GM21825 (cell line): Measurements from ENCODE around the gene NPPC.
"Not testable (repeated sequence)": the region's sequence is repeated elsewhere in the genome, so short reads cannot be mapped to it uniquely, and the experiment has no call there.

ENCODE experiments used
- ATAC-seq: cut with Tn5 transposase; IDR thresholded peaks from one replicate; pipeline ENCODE4 v1.9.1; 2021; ENCODE audit warnings: mild to moderate bottlenecking, moderate library complexity; ENCODE audit not compliant: unreplicated experiment

The NPPC gene

GRCh38 chr2:231926180-231926741, at the start of gene NPPC:
NPPC (minus strand) TSS chr2:231926396; CDS start chr2:231926249, 147 bp downstream.
- ATAC-seq: peak; percentile 69

- no peak for ATAC-seq
Measured at GRCh38 chr2:231975001-231975400, 48.8 kb upstream of the NPPC start.

- no peak for ATAC-seq
Measured at GRCh38 chr2:231970461-231970860, 44.3 kb upstream of the NPPC start.

- no peak for ATAC-seq
Measured at GRCh38 chr2:231968820-231969219, 42.6 kb upstream of the NPPC start.

GRCh38 chr2:231966886-231967285, 40.7 kb upstream of the NPPC start:
- ATAC-seq: no peak

GRCh38 chr2:231965102-231965501, 38.9 kb upstream of the NPPC start:
- no peak for ATAC-seq

- ATAC-seq: peak; percentile 96
Measured at GRCh38 chr2:231961349-231962166, 35.4 kb upstream of the NPPC start, which contains the start of gene DIS3L2. DIS3L2 (plus strand) TSS chr2:231961713; CDS start chr2:232014928, 53,215 bp downstream.

- no peak for ATAC-seq
Measured at GRCh38 chr2:231960810-231961348, 34.7 kb upstream of the NPPC start.

- no peak for ATAC-seq
Measured at GRCh38 chr2:231957913-231958763, 31.9 kb upstream of the NPPC start.

GRCh38 chr2:231955758-231956472, 29.7 kb upstream of the NPPC start:
- ATAC-seq: no peak

- no peak for ATAC-seq
Measured at GRCh38 chr2:231951452-231952035, 25.3 kb upstream of the NPPC start.

GRCh38 chr2:231947694-231948093, 21.5 kb upstream of the NPPC start:
- no peak for ATAC-seq

GRCh38 chr2:231947112-231947511, 20.9 kb upstream of the NPPC start:
- ATAC-seq: not testable (repeated sequence)

GRCh38 chr2:231946241-231946814, 20.1 kb upstream of the NPPC start:
- no peak for ATAC-seq

- ATAC-seq: no peak
Measured at GRCh38 chr2:231942180-231942579, 16.0 kb upstream of the NPPC start.

GRCh38 chr2:231941673-231942072, 15.5 kb upstream of the NPPC start:
- no peak for ATAC-seq

- no peak for ATAC-seq
Measured at GRCh38 chr2:231940795-231941194, 14.6 kb upstream of the NPPC start.

- no peak for ATAC-seq
Measured at GRCh38 chr2:231939022-231939421, 12.8 kb upstream of the NPPC start.

- ATAC-seq: no peak
Measured at GRCh38 chr2:231937057-231937456, 10.9 kb upstream of the NPPC start.

GRCh38 chr2:231936491-231936890, 10.3 kb upstream of the NPPC start:
- ATAC-seq: no peak
